Endothelial cell of umbilical vein (primary cell): ENCODE measurements around the gene CCDC3. TPM values are rescaled to one million over a fixed set of nuclear protein-coding genes. Genes with fewer than 3 reads are reported as not detected.

Experiments used
- BruUV-seq: library from RNA; stranded (reverse); fragments of 400-500 nt; replicated peaks from 2 replicates; lab custom pipeline; 2021; lab: Mats Ljungman, UMichigan
- CTCF ChIA-PET: fragments of 300-600, 350-600 bp; sonication (Branson Sonifier 250); formaldehyde crosslinking; loops from one replicate; lab custom pipeline; 2021; ENCODE audit warnings: antibody characterized with exemption, inconsistent platforms; lab: Charles Lee
- POLR2A ChIA-PET: fragments of 300-600, 350-600 bp; sonication (Branson Sonifier 250); formaldehyde crosslinking; loops from one replicate; lab custom pipeline; 2021; ENCODE audit warnings: antibody characterized with exemption, inconsistent platforms; lab: Charles Lee
- DNase-seq: peaks from one replicate; pipeline ENCODE4 v3.0.0-alpha.2; 2011; ENCODE audit warnings: low read depth, low spot score
- FAIRE-seq: peaks from 2 replicates; lab custom pipeline; 2011; peaks lifted over from hg19 to GRCh38; lab: Jason Lieb, UNC
- H2AFZ ChIP-seq: 2 replicates; pipeline ENCODE4 v1.6.0; 2012; ENCODE audit warnings: low read depth, low read length, control low read depth, inconsistent platforms
- H3K27ac ChIP-seq: 2 replicates; pipeline ENCODE4 v1.5.1; 2011; ENCODE audit warnings: low read depth, mild to moderate bottlenecking, control low read depth, low read length, moderate library complexity; ENCODE audit not compliant: insufficient read depth
- H3K27me3 ChIP-seq, 2 experiments: 2 replicates each; pipeline versions ENCODE4 v1.6.0 to v1.6.1; 2011; ENCODE audit warnings: low read length in 2 of 2, mixed read lengths in 1 of 2; ENCODE audit not compliant: control insufficient read depth in 2 of 2, insufficient read depth in 2 of 2
- H3K36me3 ChIP-seq, 2 experiments: 2 replicates in 1 of 2; 3 replicates in 1 of 2; pipeline ENCODE4 v1.5.1; 2011; ENCODE audit warnings: low read length in 2 of 2, mild to moderate bottlenecking in 1 of 2, moderate library complexity in 1 of 2; ENCODE audit not compliant: control insufficient read depth in 2 of 2, insufficient read depth in 2 of 2; ENCODE audit errors: extremely low read depth in 1 of 2
- H3K4me1 ChIP-seq: 3 replicates; pipeline ENCODE4 v1.5.1; 2011; ENCODE audit warnings: mild to moderate bottlenecking, low read length; ENCODE audit not compliant: control insufficient read depth, insufficient read depth; ENCODE audit errors: extremely low read depth
- H3K4me2 ChIP-seq: 2 replicates; pipeline ENCODE4 v1.6.1; 2011; ENCODE audit warnings: low read length, control low read depth, mixed read lengths; ENCODE audit not compliant: insufficient read depth
- H3K4me3 ChIP-seq, 3 experiments: fragments of 200-600 bp in 1 of 3; sonication (generic), shearing (Covaris generic) in 1 of 3; replicated peaks in 1 of 3; 2 replicates each; pipeline ENCODE4 v1.5.1; 2011 to 2016; ENCODE audit warnings: control low read depth in 3 of 3, low read length in 3 of 3, mild to moderate bottlenecking in 2 of 3, inconsistent platforms in 1 of 3, low read depth in 1 of 3, moderate library complexity in 1 of 3; ENCODE audit not compliant: insufficient read depth in 1 of 3
- H3K79me2 ChIP-seq: 2 replicates; pipeline ENCODE4 v1.6.0; 2012; ENCODE audit warnings: low read length, inconsistent platforms; ENCODE audit not compliant: control insufficient read depth, insufficient read depth
- H3K9ac ChIP-seq: replicated peaks from 2 replicates; pipeline ENCODE3; 2011; ENCODE audit warnings: low read length, control low read depth; ENCODE audit not compliant: insufficient read depth; ENCODE audit errors: extremely low read depth
- H3K9me1 ChIP-seq: replicated peaks from 3 replicates; pipeline ENCODE4 v1.6.0; 2011; ENCODE audit warnings: mild to moderate bottlenecking, low read length; ENCODE audit not compliant: control insufficient read depth, insufficient read depth; ENCODE audit errors: extremely low read depth
- H3K9me3 ChIP-seq: replicated peaks from 2 replicates; pipeline ENCODE4 v1.5.1; 2012; ENCODE audit warnings: low read length, inconsistent platforms; ENCODE audit not compliant: control insufficient read depth, insufficient read depth
- H4K20me1 ChIP-seq: replicated peaks from 2 replicates; pipeline ENCODE3; 2011; ENCODE audit warnings: mild to moderate bottlenecking, low read length; ENCODE audit not compliant: control insufficient read depth, insufficient read depth; ENCODE audit errors: extremely low read depth
- EZH2 ChIP-seq: IDR thresholded peaks from 2 replicates; pipeline ENCODE4 v1.6.1; 2012; ENCODE audit warnings: borderline replicate concordance, low read depth, mild to moderate bottlenecking, moderate library complexity, low read length, inconsistent platforms; ENCODE audit not compliant: severe bottlenecking
- FOS ChIP-seq: IDR thresholded peaks from 2 replicates; pipeline ENCODE4 v1.6.1; 2011; ENCODE audit warnings: mild to moderate bottlenecking, low read length, moderate library complexity, borderline replicate concordance; ENCODE audit not compliant: insufficient read depth
- GATA2 ChIP-seq: IDR thresholded peaks from 2 replicates; pipeline ENCODE4 v1.7.0; 2011; ENCODE audit warnings: low read depth, mild to moderate bottlenecking, moderate library complexity, mixed read lengths, low read length; ENCODE audit not compliant: insufficient read length, insufficient read depth
- JUN ChIP-seq: IDR thresholded peaks from 2 replicates; pipeline ENCODE4 v1.6.1; 2011; ENCODE audit warnings: borderline replicate concordance, low read depth; ENCODE audit not compliant: insufficient read length, insufficient read depth
- MYC ChIP-seq: IDR thresholded peaks from one replicate; pipeline ENCODE4 v1.6.1; 2011; ENCODE audit warnings: mild to moderate bottlenecking, low read depth, low read length
- POLR2A ChIP-seq: IDR thresholded peaks from 2 replicates; pipeline ENCODE4 v1.6.1; 2012; ENCODE audit warnings: low read depth, mild to moderate bottlenecking, control low read depth, low read length
- POLR2AphosphoS5 ChIP-seq: IDR thresholded peaks from 2 replicates; pipeline ENCODE4 v1.6.1; 2012; ENCODE audit warnings: low read depth, mild to moderate bottlenecking, control low read depth, low read length, moderate library complexity; ENCODE audit not compliant: insufficient read depth
- dilution Hi-C: fragments of 300-500 bp; cut with MboI; formaldehyde crosslinking; loops from one replicate; pipeline ENCODE4 v1.15.0; 2019; ENCODE audit warnings: low sequenced_read_pairs; ENCODE audit not compliant: extremely low pct_ligation_motif_present
- intact Hi-C: fragments of 100-400 bp; cut with micrococcal nuclease; formaldehyde crosslinking; loops from one replicate; pipeline ENCODE4 v1.10.0; 2022
- polyA plus RNA-seq, 4 experiments: library from polyadenylated mRNA; depleted of rRNA in 3 of 4; stranded (reverse) in 3 of 4; unstranded in 1 of 4; fragments of >200 nt; gene quantifications; 2 replicates each; pipeline versions ENCODE4 v1.2.1 to v1.2.3, GENCODE V29; 2011 to 2012; ENCODE audit warnings: missing spikeins in 1 of 4
- total RNA-seq: library from RNA; stranded (reverse); gene quantifications from 2 replicates; pipeline ENCODE4 v1.2.3, GENCODE V29; 2021
- TF ChIP-seq, protein P1 (sequence below), 2 donors: IDR thresholded peaks; 1 replicate in 1 of 2; 2 replicates in 1 of 2; pipeline ENCODE4 v1.5.1; 2011; ENCODE audit warnings: low read length in 2 of 2, mild to moderate bottlenecking in 2 of 2, moderate library complexity in 2 of 2, control low read depth in 1 of 2, inconsistent platforms in 1 of 2, low read depth in 1 of 2; ENCODE audit not compliant: insufficient read depth in 1 of 2; ENCODE audit errors: extremely low read depth in 1 of 2
- TF ChIP-seq, protein P2 (sequence below): IDR thresholded peaks from 2 replicates; pipeline ENCODE4 v1.6.1; 2011; ENCODE audit not compliant: insufficient read depth, insufficient read length

The CCDC3 gene
- total and polyA plus RNA-seq, 2 donors (not counting 3 experiments of a cell fraction or from before 2014, with no cell fraction given) = 0.90 to 1.4 TPM

DNA sequence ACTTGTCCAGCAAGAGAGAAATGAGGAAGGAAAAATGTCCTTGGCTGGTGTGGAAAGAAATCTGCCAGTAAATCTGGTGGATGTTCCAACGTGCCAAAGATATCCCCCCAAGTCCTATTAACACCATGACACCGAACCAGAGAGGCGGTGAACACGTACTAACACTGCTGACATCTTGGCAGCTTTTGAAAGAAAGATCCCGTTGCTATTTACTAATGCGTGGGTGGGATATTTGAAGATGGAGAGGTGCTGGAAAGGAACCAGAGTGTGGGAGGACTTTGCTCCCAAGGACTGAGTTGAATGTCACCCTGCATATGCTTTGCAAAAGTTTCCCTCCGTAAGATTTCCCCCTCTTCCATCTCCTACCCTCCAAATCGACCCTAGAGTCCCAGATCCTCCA lies 7.9 kb downstream of the CCDC3 start:
- Histone ChIP-seq H2AFZ (no peak overlapping the region), H4K20me1 (no peaks in the 10 kb centered on the region), H3K4me3 (no peak overlapping the region), H3K27ac (no peak overlapping the region), H3K9me1 (no peaks in the 10 kb centered on the region), H3K9me3 (no peaks in the 10 kb centered on the region), H3K9ac (no peak overlapping the region), H3K79me2 (no peaks in the 10 kb centered on the region), H3K36me3 (no peaks in the 10 kb centered on the region), H3K4me2 (no peak overlapping the region), H3K4me1 (no peaks in the 10 kb centered on the region), H3K27me3 (no peaks in the 10 kb centered on the region)
- ChIA-PET POLR2A (no interaction called here), CTCF (no interaction called here)
- no peak for TF ChIP-seq POLR2AphosphoS5
- TF ChIP-seq FOS = no peak
- no peak for TF ChIP-seq EZH2
- TF ChIP-seq, protein P1, sequence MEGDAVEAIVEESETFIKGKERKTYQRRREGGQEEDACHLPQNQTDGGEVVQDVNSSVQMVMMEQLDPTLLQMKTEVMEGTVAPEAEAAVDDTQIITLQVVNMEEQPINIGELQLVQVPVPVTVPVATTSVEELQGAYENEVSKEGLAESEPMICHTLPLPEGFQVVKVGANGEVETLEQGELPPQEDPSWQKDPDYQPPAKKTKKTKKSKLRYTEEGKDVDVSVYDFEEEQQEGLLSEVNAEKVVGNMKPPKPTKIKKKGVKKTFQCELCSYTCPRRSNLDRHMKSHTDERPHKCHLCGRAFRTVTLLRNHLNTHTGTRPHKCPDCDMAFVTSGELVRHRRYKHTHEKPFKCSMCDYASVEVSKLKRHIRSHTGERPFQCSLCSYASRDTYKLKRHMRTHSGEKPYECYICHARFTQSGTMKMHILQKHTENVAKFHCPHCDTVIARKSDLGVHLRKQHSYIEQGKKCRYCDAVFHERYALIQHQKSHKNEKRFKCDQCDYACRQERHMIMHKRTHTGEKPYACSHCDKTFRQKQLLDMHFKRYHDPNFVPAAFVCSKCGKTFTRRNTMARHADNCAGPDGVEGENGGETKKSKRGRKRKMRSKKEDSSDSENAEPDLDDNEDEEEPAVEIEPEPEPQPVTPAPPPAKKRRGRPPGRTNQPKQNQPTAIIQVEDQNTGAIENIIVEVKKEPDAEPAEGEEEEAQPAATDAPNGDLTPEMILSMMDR (IDR thresholded peaks at IDR 0.05; ENCODE audit: extremely low read depth in 1 of 2, insufficient read depth in 1 of 2, low read depth in 1 of 2, low read length in 2 of 2) = no peak
- TF ChIP-seq GATA2 = no peak
- TF ChIP-seq POLR2A = no peak
- TF ChIP-seq, protein P2, sequence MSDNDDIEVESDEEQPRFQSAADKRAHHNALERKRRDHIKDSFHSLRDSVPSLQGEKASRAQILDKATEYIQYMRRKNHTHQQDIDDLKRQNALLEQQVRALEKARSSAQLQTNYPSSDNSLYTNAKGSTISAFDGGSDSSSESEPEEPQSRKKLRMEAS = no peak
- TF ChIP-seq JUN = no peak
- TF ChIP-seq MYC = no peak
- dilution Hi-C loops (no loop called here), intact Hi-C loops (no loop called here)
- DNase-seq (no peak), FAIRE-seq (no peak)
- no TSS peak for BruUV-seq
